ENCODE measurements around the gene INPP4A.

DNA sequence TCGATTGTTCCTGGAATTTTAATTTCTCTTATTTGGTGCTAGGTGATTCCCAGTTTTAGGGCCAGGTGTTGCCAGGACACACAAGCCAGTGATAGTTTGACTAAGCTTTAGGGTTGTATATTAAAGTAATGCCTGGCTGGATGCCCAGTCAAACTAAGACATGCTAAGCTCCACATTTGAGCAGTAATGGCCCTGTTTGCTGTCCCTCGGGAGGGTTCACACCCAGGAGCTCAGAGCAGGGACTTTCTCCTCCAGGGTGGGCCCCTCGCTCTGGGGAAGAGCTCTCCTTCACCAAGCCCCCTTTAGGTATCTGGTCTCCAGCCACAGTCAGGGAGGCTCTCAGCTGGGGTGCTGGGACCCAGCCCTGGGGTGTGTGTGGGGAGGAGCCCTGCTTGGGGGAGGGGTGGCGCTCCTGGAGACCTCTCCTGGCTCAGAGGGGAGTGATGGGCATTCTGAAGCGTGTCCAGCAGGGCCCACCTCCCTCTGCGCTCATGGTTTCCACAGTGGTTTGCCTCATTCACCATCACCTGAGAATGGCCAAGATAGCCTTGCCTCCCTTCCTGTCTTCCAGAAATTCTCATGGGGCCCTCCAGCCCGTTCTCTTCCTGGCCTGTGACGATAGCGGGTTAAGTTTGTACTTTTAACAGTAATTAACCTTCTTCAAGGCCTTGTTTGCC is 31.7 kb downstream of the INPP4A start:
- TF ChIP-seq, protein P1, sequence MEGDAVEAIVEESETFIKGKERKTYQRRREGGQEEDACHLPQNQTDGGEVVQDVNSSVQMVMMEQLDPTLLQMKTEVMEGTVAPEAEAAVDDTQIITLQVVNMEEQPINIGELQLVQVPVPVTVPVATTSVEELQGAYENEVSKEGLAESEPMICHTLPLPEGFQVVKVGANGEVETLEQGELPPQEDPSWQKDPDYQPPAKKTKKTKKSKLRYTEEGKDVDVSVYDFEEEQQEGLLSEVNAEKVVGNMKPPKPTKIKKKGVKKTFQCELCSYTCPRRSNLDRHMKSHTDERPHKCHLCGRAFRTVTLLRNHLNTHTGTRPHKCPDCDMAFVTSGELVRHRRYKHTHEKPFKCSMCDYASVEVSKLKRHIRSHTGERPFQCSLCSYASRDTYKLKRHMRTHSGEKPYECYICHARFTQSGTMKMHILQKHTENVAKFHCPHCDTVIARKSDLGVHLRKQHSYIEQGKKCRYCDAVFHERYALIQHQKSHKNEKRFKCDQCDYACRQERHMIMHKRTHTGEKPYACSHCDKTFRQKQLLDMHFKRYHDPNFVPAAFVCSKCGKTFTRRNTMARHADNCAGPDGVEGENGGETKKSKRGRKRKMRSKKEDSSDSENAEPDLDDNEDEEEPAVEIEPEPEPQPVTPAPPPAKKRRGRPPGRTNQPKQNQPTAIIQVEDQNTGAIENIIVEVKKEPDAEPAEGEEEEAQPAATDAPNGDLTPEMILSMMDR (IDR thresholded peaks at IDR 0.05; ENCODE audit: low read depth, low read length): no peak
- TF ChIP-seq EZH2phosphoT487 (IDR thresholded peaks at IDR 0.05; ENCODE audit: low read depth): no peak

All from OCI-LY3 (cell line).